HepG2 (cell line): ENCODE results near the gene COMP. TPM values are rescaled to one million over a fixed set of nuclear protein-coding genes. Genes with fewer than 3 reads are reported as not detected.

Source experiments
- ATAC-seq: fragments of 200-7000 bp; cut with Tn5 transposase; 3 replicates; pipeline ENCODE4 v1.9.1; 2020; ENCODE audit warnings: mild to moderate bottlenecking, moderate library complexity
- BruUV-seq: library from RNA; stranded (reverse); fragments of 400-500 nt; replicated peaks from 2 replicates; lab custom pipeline; 2021; lab: Mats Ljungman, UMichigan
- CTCF ChIA-PET: fragments of 300-600 bp; formaldehyde crosslinking; extraction: SDS; loops from one replicate; lab custom pipeline; 2021; ENCODE audit warnings: low total read pairs, inconsistent platforms, low intra/inter-chr PET ratio; lab: Yijun Ruan, JAX
- POLR2A ChIA-PET: fragments of 350-600 bp; sonication (Branson Sonifier 250); formaldehyde crosslinking; loops from one replicate; lab custom pipeline; 2020; ENCODE audit warnings: antibody characterized with exemption, inconsistent platforms; lab: Yijun Ruan, JAX
- DNase-seq: peaks from one replicate; pipeline ENCODE4 v3.0.0-alpha.2; 2015; ENCODE audit warnings: low spot score
- FAIRE-seq: peaks from 3 replicates; lab custom pipeline; 2011; peaks lifted over from hg19 to GRCh38; lab: Jason Lieb, UNC
- H2AFZ ChIP-seq: one replicate; pipeline ENCODE4 v1.6.1; 2011; ENCODE audit warnings: low read length, inconsistent platforms
- H3K27ac ChIP-seq: fragments of 300-600 bp; 3 replicates; pipeline ENCODE4 v1.8.0; 2011; ENCODE audit warnings: mixed run types, mild to moderate bottlenecking, mixed read lengths, low read length, inconsistent platforms; ENCODE audit not compliant: insufficient read depth; ENCODE audit errors: extremely low read length
- H3K27me3 ChIP-seq, 2 experiments: fragments of 200-600 bp in 1 of 2; 2 replicates in 1 of 2; 3 replicates in 1 of 2; pipeline versions ENCODE4 v1.6.0 to v1.8.0; 2011; ENCODE audit warnings: low read length in 2 of 2, mild to moderate bottlenecking in 2 of 2, moderate library complexity in 2 of 2, inconsistent platforms in 1 of 2; ENCODE audit not compliant: insufficient read depth in 2 of 2, control insufficient read depth in 1 of 2
- H3K36me3 ChIP-seq, 2 experiments: fragments of 200-600 bp in 1 of 2; replicated peaks in 1 of 2; 2 replicates in 1 of 2; 3 replicates in 1 of 2; pipeline versions ENCODE4 v1.5.1 to v1.8.0; 2011; ENCODE audit warnings: low read length in 2 of 2, inconsistent platforms in 1 of 2; ENCODE audit not compliant: insufficient read depth in 2 of 2, control insufficient read depth in 1 of 2
- H3K4me1 ChIP-seq: 2 replicates; pipeline ENCODE4 v1.5.1; 2012; ENCODE audit warnings: low read length, inconsistent platforms; ENCODE audit not compliant: insufficient read depth
- H3K4me2 ChIP-seq: 2 replicates; pipeline ENCODE4 v1.6.0; 2011; ENCODE audit warnings: low read depth, low read length, inconsistent platforms
- H3K4me3 ChIP-seq, 3 experiments: fragments of 200-600 bp in 1 of 3; sonication (generic), shearing (Covaris generic) in 1 of 3; replicated peaks in 1 of 3; 2 replicates each; pipeline ENCODE4 v1.5.1; 2011 to 2016; ENCODE audit warnings: low read length in 3 of 3, inconsistent platforms in 2 of 3, low read depth in 2 of 3, mild to moderate bottlenecking in 2 of 3, control low read depth in 1 of 3, mixed read lengths in 1 of 3; ENCODE audit not compliant: insufficient read depth in 1 of 3
- H3K79me2 ChIP-seq: one replicate; pipeline ENCODE4 v1.6.1; 2011; ENCODE audit warnings: low read length, inconsistent platforms; ENCODE audit not compliant: insufficient read depth
- H3K9ac ChIP-seq: 2 replicates; pipeline ENCODE4 v1.6.0; 2011; ENCODE audit warnings: mild to moderate bottlenecking, low read depth, low read length, inconsistent platforms; ENCODE audit not compliant: insufficient read depth
- H3K9me3 ChIP-seq: 2 replicates; pipeline ENCODE4 v1.5.1; 2012; ENCODE audit warnings: mild to moderate bottlenecking, low read length
- H4K20me1 ChIP-seq: 2 replicates; pipeline ENCODE4 v1.6.0; 2011; ENCODE audit warnings: inconsistent platforms, mild to moderate bottlenecking, low read length, moderate library complexity; ENCODE audit not compliant: insufficient read depth
- AGO1 ChIP-seq: fragments of 200-400 bp; formaldehyde crosslinking; IDR thresholded peaks from 2 replicates; pipeline ENCODE4 v1.6.1; 2017; ENCODE audit warnings: mild to moderate bottlenecking, low read depth, low read length, moderate library complexity; ENCODE audit not compliant: poor library complexity, severe bottlenecking
- AGO2 ChIP-seq: fragments of 200-400 bp; formaldehyde crosslinking; optimal IDR thresholded peaks from 2 replicates; pipeline ENCODE3; 2017; ENCODE audit warnings: mild to moderate bottlenecking, low read depth, low read length, moderate library complexity
- WGBS: methylation state at CpG from one replicate; pipeline ENCODE4 v1.1.6; 2017; ENCODE audit warnings: low lambda C conversion rate; 5-methylcytosine and 5-hydroxymethylcytosine counted together
- in situ Hi-C: cut with HindIII; loops from 2 replicates; pipeline ENCODE4 v1.10.0; 2017; ENCODE audit warnings: low pct_unique_long_range_greater_than_20kb; ENCODE audit not compliant: extremely low pct_ligation_motif_present
- intact Hi-C: fragments of 100-400 bp; cut with micrococcal nuclease; formaldehyde crosslinking; loops from one replicate; pipeline ENCODE4 v1.10.0; 2022; ENCODE audit not compliant: unreplicated experiment
- polyA plus RNA-seq, 8 experiments: library from polyadenylated mRNA; depleted of rRNA in 3 of 8; stranded (reverse) in 7 of 8; unstranded in 1 of 8; fragments of >200 nt; fragmentation: Illumina TruSeq in 4 of 8; extraction: Trizol in 4 of 8; gene quantifications; 2 replicates each; pipeline versions ENCODE4 v1.2.1 to v1.2.3, GENCODE V29; 2011 to 2016; ENCODE audit warnings: low read depth in 4 of 8, missing spikeins in 1 of 8, mixed read lengths in 1 of 8; ENCODE audit not compliant: insufficient read depth in 1 of 8
- total RNA-seq, 5 experiments: library from RNA; depleted of rRNA; stranded (reverse); fragments of >200 nt; fragmentation: Illumina TruSeq; extraction: Trizol; gene quantifications; 2 replicates each; pipeline ENCODE4 v1.2.3, GENCODE V29; 2016; ENCODE audit warnings: low read depth in 1 of 5
- TF ChIP-seq, protein P1 (sequence below): sonication (generic); formaldehyde crosslinking; IDR thresholded peaks from 2 replicates; pipeline ENCODE4 v1.5.0; 2020; ENCODE audit warnings: missing genetic modification reagents

The COMP gene
- total and polyA plus RNA-seq, 2 of the 13 experiments (the other 11 are each of a cell fraction or from before 2014, with no cell fraction given) = 0.04 to 0.13 TPM

DNA sequence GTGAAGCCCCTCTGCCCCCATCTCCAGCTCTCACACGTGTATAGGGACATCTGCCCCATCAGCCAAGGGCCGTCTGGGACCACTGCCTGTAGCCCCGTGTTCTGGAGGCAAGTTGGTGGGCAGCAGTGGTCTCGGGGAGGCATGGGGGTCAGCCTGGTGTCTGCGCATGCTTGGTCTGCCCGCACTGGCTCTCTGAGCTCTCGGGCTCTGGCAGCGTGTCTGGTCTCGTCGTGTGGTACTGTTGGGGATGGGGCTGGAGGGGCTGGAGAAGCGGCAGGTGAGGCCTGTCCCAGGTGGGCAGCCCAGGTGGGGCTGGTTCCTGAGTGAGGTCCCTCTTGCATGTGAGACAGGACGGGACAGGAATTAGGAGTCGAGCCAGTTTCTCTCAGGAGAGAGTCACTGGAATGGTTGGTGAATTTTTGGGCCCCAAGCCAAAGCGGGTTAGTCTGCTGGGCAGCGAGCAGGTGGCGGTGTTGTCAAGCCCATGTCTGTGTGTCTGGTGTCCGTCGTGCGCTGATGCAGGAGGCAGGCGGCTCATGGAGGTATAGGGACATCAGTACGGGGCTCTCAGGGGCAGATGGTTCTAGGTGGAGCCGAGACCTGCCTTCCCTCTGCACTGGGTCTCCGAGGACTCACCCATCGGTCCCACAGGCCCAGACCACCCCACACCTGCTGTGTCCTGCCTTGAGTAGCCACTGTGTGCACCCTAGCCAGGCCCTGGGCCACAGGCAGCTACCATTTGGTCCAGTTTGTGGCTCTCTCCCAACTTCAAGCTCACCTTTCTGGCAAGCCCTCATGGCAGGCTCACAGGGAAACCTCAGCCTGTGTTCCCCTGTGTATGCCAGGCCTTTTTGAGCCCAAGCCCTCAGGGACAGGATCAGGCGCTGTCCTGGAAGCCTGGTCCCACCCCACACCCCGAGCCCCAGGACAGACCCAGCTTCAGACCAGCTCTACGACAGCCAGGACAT, 18.2 kb downstream of the COMP start:
- no peak for DNase-seq
- Histone ChIP-seq H3K4me1 (no peaks in the 10 kb centered on the region), H3K4me2 (no peak overlapping the region), H3K27ac (no peak overlapping the region), H3K79me2 (no peaks in the 10 kb centered on the region), H3K9me3 (no peaks in the 10 kb centered on the region), H3K27me3 (no peaks in the 10 kb centered on the region), H3K36me3 (no peaks in the 10 kb centered on the region), H4K20me1 (no peaks in the 10 kb centered on the region), H2AFZ (no peak overlapping the region), H3K9ac (no peak overlapping the region), H3K4me3 (no peak overlapping the region)
- POLR2A ChIA-PET = no interaction called here
- in situ Hi-C loops (no loop called here), intact Hi-C loops (no loop called here)
- FAIRE-seq = no peak
- 76% methylated on average over 15 of the region's 27 CpGs for WGBS
- no TSS peak for BruUV-seq
- TF ChIP-seq, protein P1, sequence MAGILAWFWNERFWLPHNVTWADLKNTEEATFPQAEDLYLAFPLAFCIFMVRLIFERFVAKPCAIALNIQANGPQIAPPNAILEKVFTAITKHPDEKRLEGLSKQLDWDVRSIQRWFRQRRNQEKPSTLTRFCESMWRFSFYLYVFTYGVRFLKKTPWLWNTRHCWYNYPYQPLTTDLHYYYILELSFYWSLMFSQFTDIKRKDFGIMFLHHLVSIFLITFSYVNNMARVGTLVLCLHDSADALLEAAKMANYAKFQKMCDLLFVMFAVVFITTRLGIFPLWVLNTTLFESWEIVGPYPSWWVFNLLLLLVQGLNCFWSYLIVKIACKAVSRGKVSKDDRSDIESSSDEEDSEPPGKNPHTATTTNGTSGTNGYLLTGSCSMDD (CRISPR knock-in tag) = no peak
- TF ChIP-seq AGO1 (peak; percentile 64), AGO2 (peak; percentile 88)
- CTCF ChIA-PET = interaction anchor here (2.0 kb wide), 1 partner anchor 74 kb away, joined by 9 read pairs; no protein-coding TSS in a partner anchor
- ATAC-seq = no peak
